GM12878 (cell line): ENCODE data around the gene HBP1. TPM values are rescaled to one million over a fixed set of nuclear protein-coding genes. Genes with fewer than 3 reads are reported as not detected.

ENCODE experiments used
- ATAC-seq: fragments of 200-7000 bp; cut with Tn5 transposase; 3 replicates; pipeline ENCODE4 v1.9.1; 2020; ENCODE audit warnings: mild to moderate bottlenecking, moderate library complexity
- BruUV-seq: library from RNA; stranded (reverse); fragments of 400-500 nt; replicated peaks from 2 replicates; lab custom pipeline; 2021; lab: Mats Ljungman, UMichigan
- CTCF ChIA-PET: fragments of 300-600 bp; sonication (Branson Sonifier 250); formaldehyde crosslinking; extraction: SDS; loops from one replicate; lab custom pipeline; 2021; ENCODE audit warnings: inconsistent platforms; lab: Yijun Ruan, JAX
- POLR2A ChIA-PET: fragments of 350-600 bp; formaldehyde crosslinking; extraction: SDS; loops from one replicate; lab custom pipeline; 2021; ENCODE audit warnings: inconsistent platforms; lab: Charles Lee
- RAD21 ChIA-PET: fragments of 300-600 bp; sonication (Branson Sonifier 250); formaldehyde crosslinking; loops from one replicate; lab custom pipeline; 2023; ENCODE audit warnings: antibody characterized with exemption; ENCODE audit not compliant: unreplicated experiment; lab: Charles Lee
- SMC1A ChIA-PET: fragments of 300-600 bp; sonication (Branson Sonifier 250); formaldehyde crosslinking; loops from one replicate; lab custom pipeline; 2023; ENCODE audit not compliant: unreplicated experiment, uncharacterized antibody; lab: Charles Lee
- DNase-seq: peaks from one replicate; pipeline ENCODE4 v3.0.0-alpha.2; 2011; ENCODE audit warnings: low read depth, low spot score
- FAIRE-seq: peaks from 3 replicates; lab custom pipeline; 2011; peaks lifted over from hg19 to GRCh38; lab: Jason Lieb, UNC
- H2AFZ ChIP-seq: 2 replicates; pipeline ENCODE4 v1.6.0; 2011; ENCODE audit warnings: low read depth, low read length, control low read depth; ENCODE audit not compliant: control insufficient read depth
- H3K27ac ChIP-seq: 2 replicates; pipeline ENCODE4 v1.5.1; 2011; ENCODE audit warnings: control low read depth; ENCODE audit not compliant: control insufficient read depth, insufficient read depth
- H3K27me3 ChIP-seq, 2 experiments: replicated peaks in 1 of 2; 2 replicates each; pipeline versions ENCODE4 v1.6.0 to v1.6.1; 2011; ENCODE audit warnings: low read length in 1 of 2; ENCODE audit not compliant: control insufficient read depth in 2 of 2, insufficient read depth in 2 of 2
- H3K36me3 ChIP-seq, 2 experiments: 2 replicates each; pipeline ENCODE4 v1.5.1; 2011; ENCODE audit warnings: low read length in 1 of 2; ENCODE audit not compliant: control insufficient read depth in 2 of 2, insufficient read depth in 2 of 2
- H3K4me1 ChIP-seq: 2 replicates; pipeline ENCODE4 v1.6.1; 2011; ENCODE audit warnings: mild to moderate bottlenecking, low read length, moderate library complexity, mixed read lengths; ENCODE audit not compliant: control insufficient read depth, insufficient read depth
- H3K4me2 ChIP-seq: 2 replicates; pipeline ENCODE4 v1.6.0; 2011; ENCODE audit warnings: control low read depth; ENCODE audit not compliant: control insufficient read depth, insufficient read depth
- H3K4me3 ChIP-seq: fragments of 200-600 bp; sonication (generic); 2 replicates; pipeline ENCODE4 v1.5.1; 2016
- H3K79me2 ChIP-seq: 2 replicates; pipeline ENCODE4 v1.6.0; 2011; ENCODE audit warnings: low read length; ENCODE audit not compliant: control insufficient read depth, insufficient read depth
- H3K9ac ChIP-seq: 2 replicates; pipeline ENCODE4 v1.8.0; 2011; ENCODE audit warnings: low read length, control low read depth, mixed read lengths; ENCODE audit not compliant: control insufficient read depth, insufficient read depth
- H3K9me3 ChIP-seq: replicated peaks from 3 replicates; pipeline ENCODE4 v1.5.1; 2011; ENCODE audit warnings: mild to moderate bottlenecking, low read length; ENCODE audit not compliant: control insufficient read depth, insufficient read depth
- H4K20me1 ChIP-seq: 2 replicates; pipeline ENCODE4 v1.6.0; 2011; ENCODE audit not compliant: control insufficient read depth, insufficient read depth
- EP300 ChIP-seq, 2 experiments: fragments of 150-350 bp in 1 of 2; IDR thresholded peaks; 2 replicates each; pipeline ENCODE4 v1.6.1; 2011 to 2012; ENCODE audit warnings: low read depth in 2 of 2, low read length in 2 of 2, borderline replicate concordance in 1 of 2, improper control_type of control experiment in 1 of 2, inconsistent platforms in 1 of 2; ENCODE audit not compliant: control insufficient read depth in 1 of 2
- FOS ChIP-seq: IDR thresholded peaks from 3 replicates; pipeline ENCODE4 v1.6.1; 2011; ENCODE audit warnings: borderline replicate concordance; ENCODE audit not compliant: insufficient read length; ENCODE audit errors: extremely low read depth
- HDGF ChIP-seq: fragments of 450-650 bp; IDR thresholded peaks from 2 replicates; pipeline ENCODE4 v1.6.1; 2016; ENCODE audit warnings: antibody characterized with exemption
- IKZF1 ChIP-seq: fragments of 450-650 bp; conservative IDR thresholded peaks from 2 replicates; pipeline ENCODE4 v1.6.1; 2017; ENCODE audit warnings: antibody characterized with exemption, mild to moderate bottlenecking
- NRF1 ChIP-seq: conservative IDR thresholded peaks from 2 replicates; pipeline ENCODE4 v1.6.1; 2011; ENCODE audit warnings: mild to moderate bottlenecking, low read depth, low read length, improper control_type of control experiment
- SMARCA5 ChIP-seq: fragments of 450-650 bp; IDR thresholded peaks from 2 replicates; pipeline ENCODE4 v1.6.1; 2017; ENCODE audit warnings: mild to moderate bottlenecking
- TCF12 ChIP-seq: IDR thresholded peaks from 2 replicates; pipeline ENCODE4 v1.6.1; 2011; ENCODE audit warnings: low read depth, mild to moderate bottlenecking, low read length
- ZBED1 ChIP-seq: IDR thresholded peaks from 2 replicates; pipeline ENCODE4 v1.6.1; 2016; ENCODE audit warnings: borderline replicate concordance
- ZNF217 ChIP-seq: fragments of 450-650 bp; IDR thresholded peaks from 2 replicates; pipeline ENCODE4 v1.6.1; 2017; ENCODE audit warnings: antibody characterized with exemption, mild to moderate bottlenecking
- ZZZ3 ChIP-seq: IDR thresholded peaks from 2 replicates; pipeline ENCODE4 v1.6.1; 2011; ENCODE audit warnings: low read depth; ENCODE audit not compliant: control insufficient read depth, insufficient read length
- WGBS: methylation state at CpG from one replicate; pipeline ENCODE4 v1.1.6; 2016; ENCODE audit warnings: low lambda C conversion rate; ENCODE audit not compliant: insufficient replicate concordance, insufficient coverage; ENCODE audit errors: missing lambda C conversion rate; 5-methylcytosine and 5-hydroxymethylcytosine counted together
- in situ Hi-C: fragments of 300-500 bp; cut with MboI; formaldehyde crosslinking; loops from 9 replicates; pipeline ENCODE4 v1.14.3; 2018; ENCODE audit warnings: mixed read lengths
- intact Hi-C: fragments of 100-400 bp; cut with micrococcal nuclease; formaldehyde crosslinking; loops from one replicate; pipeline ENCODE4 v1.14.2; 2022; ENCODE audit not compliant: unreplicated experiment
- polyA plus RNA-seq, 11 experiments: library from polyadenylated mRNA; depleted of rRNA in 4 of 11; unstranded in 6 of 11; stranded (reverse) in 5 of 11; fragments of >200 nt; fragmentation: Nextera tagmentation in 4 of 11; fragmentation: Illumina TruSeq in 1 of 11; extraction: Ambion mirVana in 4 of 11; extraction: Trizol in 1 of 11; gene quantifications; 1 replicate in 1 of 11; 2 replicates in 10 of 11; pipeline versions ENCODE4 v1.2.1 to v1.2.3, GENCODE V29; 2011 to 2016; ENCODE audit warnings: inconsistent platforms in 2 of 11, missing spikeins in 2 of 11, low read depth in 1 of 11
- total RNA-seq, 4 experiments: library from RNA; depleted of rRNA in 3 of 4; stranded (reverse); fragments of >200 nt in 3 of 4; fragmentation: Illumina TruSeq in 1 of 4; extraction: Trizol in 1 of 4; gene quantifications; 2 replicates each; pipeline versions ENCODE4 v1.2.1 to v1.2.3, GENCODE V29; 2013 to 2021
- TF ChIP-seq, protein P1 (sequence below): fragments of 450-650 bp; IDR thresholded peaks from 2 replicates; pipeline ENCODE4 v1.6.1; 2017; ENCODE audit warnings: low read depth, mild to moderate bottlenecking, moderate library complexity
- TF ChIP-seq, protein P2 (sequence below): IDR thresholded peaks from 2 replicates; pipeline ENCODE4 v1.6.1; 2011; ENCODE audit warnings: low read depth, low read length, improper control_type of control experiment, borderline replicate concordance

Gene HBP1
- total and polyA plus RNA-seq, 10 of the 15 experiments (the other 5 are each of a cell fraction or from before 2014, with no cell fraction given) = 5.8 to 30.9 (median 9.4) TPM

DNA sequence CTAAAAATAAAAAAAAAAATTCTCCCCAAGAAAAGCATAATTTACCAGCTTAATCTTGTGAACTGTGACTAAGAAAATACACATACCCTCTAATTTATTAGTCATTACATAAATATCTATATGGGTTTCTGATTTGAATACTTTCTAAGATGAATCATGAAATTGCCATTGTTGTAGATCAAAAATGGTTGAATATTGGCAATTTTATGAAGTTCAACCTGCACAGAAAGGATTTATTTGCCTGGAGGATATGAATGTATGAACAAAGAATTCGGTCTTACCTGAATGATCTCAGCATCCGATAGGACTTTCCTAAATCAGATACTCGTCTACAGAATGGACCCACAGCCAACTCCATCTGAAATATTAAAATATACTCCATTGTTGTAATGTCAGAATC, 61.5 kb downstream of the HBP1 start:
- no peak overlapping the region for H3K9ac ChIP-seq
- SMC1A ChIA-PET = interaction anchor here (0.7 to 1.0 kb wide), 2 partner anchors 13 to 20 kb away, joined by 3 read pairs; no protein-coding TSS in a partner anchor
- intact Hi-C loops = no loop called here
- in situ Hi-C loops = no loop called here
- H4K20me1 ChIP-seq = no peaks in the 10 kb centered on the region
- no peaks in the 10 kb centered on the region for H3K9me3 ChIP-seq
- TF ChIP-seq TCF12 (no peak), HDGF (no peak), IKZF1 (no peak), SMARCA5 (no peak), ZNF217 (no peak), EP300 (IDR thresholded peaks at IDR 0.05; ENCODE audit: borderline replicate concordance in 1 of 2, control insufficient read depth in 1 of 2, low read depth in 2 of 2, low read length in 2 of 2) (no peak), NRF1 (no peak), FOS (no peak), ZBED1 (no peak), ZZZ3 (no peak)
- TF ChIP-seq, protein P1, sequence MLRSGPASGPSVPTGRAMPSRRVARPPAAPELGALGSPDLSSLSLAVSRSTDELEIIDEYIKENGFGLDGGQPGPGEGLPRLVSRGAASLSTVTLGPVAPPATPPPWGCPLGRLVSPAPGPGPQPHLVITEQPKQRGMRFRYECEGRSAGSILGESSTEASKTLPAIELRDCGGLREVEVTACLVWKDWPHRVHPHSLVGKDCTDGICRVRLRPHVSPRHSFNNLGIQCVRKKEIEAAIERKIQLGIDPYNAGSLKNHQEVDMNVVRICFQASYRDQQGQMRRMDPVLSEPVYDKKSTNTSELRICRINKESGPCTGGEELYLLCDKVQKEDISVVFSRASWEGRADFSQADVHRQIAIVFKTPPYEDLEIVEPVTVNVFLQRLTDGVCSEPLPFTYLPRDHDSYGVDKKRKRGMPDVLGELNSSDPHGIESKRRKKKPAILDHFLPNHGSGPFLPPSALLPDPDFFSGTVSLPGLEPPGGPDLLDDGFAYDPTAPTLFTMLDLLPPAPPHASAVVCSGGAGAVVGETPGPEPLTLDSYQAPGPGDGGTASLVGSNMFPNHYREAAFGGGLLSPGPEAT = no peak
- TF ChIP-seq, protein P2, sequence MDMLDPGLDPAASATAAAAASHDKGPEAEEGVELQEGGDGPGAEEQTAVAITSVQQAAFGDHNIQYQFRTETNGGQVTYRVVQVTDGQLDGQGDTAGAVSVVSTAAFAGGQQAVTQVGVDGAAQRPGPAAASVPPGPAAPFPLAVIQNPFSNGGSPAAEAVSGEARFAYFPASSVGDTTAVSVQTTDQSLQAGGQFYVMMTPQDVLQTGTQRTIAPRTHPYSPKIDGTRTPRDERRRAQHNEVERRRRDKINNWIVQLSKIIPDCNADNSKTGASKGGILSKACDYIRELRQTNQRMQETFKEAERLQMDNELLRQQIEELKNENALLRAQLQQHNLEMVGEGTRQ = no peak
- ATAC-seq = no peak
- 98% methylated on average over 3 of the region's 3 CpGs for WGBS
- H3K4me2 ChIP-seq = no peak overlapping the region
- no peak overlapping the region for H2AFZ ChIP-seq
- no peaks in the 10 kb centered on the region for H3K36me3 ChIP-seq
- DNase-seq = no peak
- no peak for FAIRE-seq
- no peaks in the 10 kb centered on the region for H3K27me3 ChIP-seq
- no peaks in the 10 kb centered on the region for H3K4me1 ChIP-seq
- POLR2A ChIA-PET = interaction anchor here (1.3 kb wide), 1 partner anchor 10 kb away, joined by 3 read pairs; no protein-coding TSS in a partner anchor
- RAD21 ChIA-PET = no interaction called here
- no peak overlapping the region for H3K4me3 ChIP-seq
- no TSS peak for BruUV-seq
- H3K79me2 ChIP-seq = no peaks in the 10 kb centered on the region
- CTCF ChIA-PET = interaction anchor here (0.8 to 1.6 kb wide), 3 partner anchors 8 to 78 kb away, joined by 3 to 4 read pairs (median 3); no protein-coding TSS in a partner anchor
- H3K27ac ChIP-seq = no peak overlapping the region
